K562 (cell line): Measurements from ENCODE around the gene GMDS. TPM values are rescaled to one million over a fixed set of nuclear protein-coding genes. Genes with fewer than 3 reads are reported as not detected.
A peak's percentile ranks its signal among the peaks of the same experiment; 100 is the strongest.

Experiments used
- ATAC-seq: fragments of 200-7000 bp; cut with Tn5 transposase; 3 replicates; pipeline ENCODE4 v1.9.1; 2020; ENCODE audit warnings: moderate library complexity
- BruUV-seq: library from RNA; stranded (reverse); fragments of 400-500 nt; replicated peaks from 2 replicates; lab custom pipeline; 2021; lab: Mats Ljungman, UMichigan
- CTCF ChIA-PET: fragments of 300-600 bp; formaldehyde crosslinking; extraction: SDS; loops from one replicate; lab custom pipeline; 2021; ENCODE audit warnings: low intra/inter-chr PET ratio; lab: Yijun Ruan, JAX
- POLR2A ChIA-PET: fragments of 300-600, 350-650 bp; sonication (Branson Sonifier 250); formaldehyde crosslinking; extraction: SDS; loops from one replicate; lab custom pipeline; 2021; ENCODE audit warnings: antibody characterized with exemption, inconsistent platforms; lab: Yijun Ruan, JAX
- DNase-seq, 4 experiments: peaks; one replicate each; pipeline versions ENCODE4 v3.0.0 to v3.0.0-alpha.2; 2011 to 2018; ENCODE audit warnings: low spot score in 3 of 4, mixed read lengths in 3 of 4; ENCODE audit errors: extremely low read depth in 1 of 4
- FAIRE-seq: peaks from 2 replicates; lab custom pipeline; 2011; peaks lifted over from hg19 to GRCh38; lab: Jason Lieb, UNC
- H2AFZ ChIP-seq: 2 replicates; pipeline ENCODE4 v1.6.0; 2011; ENCODE audit warnings: low read depth, low read length, control low read depth, inconsistent platforms
- H3K27ac ChIP-seq: fragments of 200-600 bp; 3 replicates; pipeline ENCODE4 v1.8.0; 2011; ENCODE audit warnings: low read depth, mild to moderate bottlenecking, control low read depth, inconsistent platforms, low read length, moderate library complexity, mixed read lengths; ENCODE audit errors: extremely low read depth
- H3K27me3 ChIP-seq, 2 experiments: fragments of 300-600 bp in 1 of 2; 2 replicates in 1 of 2; 3 replicates in 1 of 2; pipeline versions ENCODE4 v1.6.0 to v1.8.0; 2011; ENCODE audit warnings: inconsistent platforms in 2 of 2, low read length in 2 of 2, mild to moderate bottlenecking in 1 of 2, mixed read lengths in 1 of 2, moderate library complexity in 1 of 2; ENCODE audit not compliant: control insufficient read depth in 2 of 2, insufficient read depth in 2 of 2
- H3K36me3 ChIP-seq: fragments of 300-600 bp; 3 replicates; pipeline ENCODE4 v1.8.0; 2011; ENCODE audit warnings: mild to moderate bottlenecking, low read length, inconsistent platforms; ENCODE audit not compliant: control insufficient read depth, insufficient read depth
- H3K4me1 ChIP-seq, 2 experiments: fragments of 200-600 bp in 1 of 2; replicated peaks in 1 of 2; 2 replicates in 1 of 2; 3 replicates in 1 of 2; pipeline versions ENCODE4 v1.5.1 to v1.8.0; 2011; ENCODE audit warnings: inconsistent platforms in 2 of 2, low read length in 2 of 2, mild to moderate bottlenecking in 1 of 2, mixed read lengths in 1 of 2, moderate library complexity in 1 of 2; ENCODE audit not compliant: control insufficient read depth in 2 of 2, insufficient read depth in 2 of 2
- H3K4me2 ChIP-seq: 2 replicates; pipeline ENCODE4 v1.6.1; 2011; ENCODE audit warnings: low read length, control low read depth, inconsistent platforms, mixed read lengths; ENCODE audit not compliant: insufficient read depth
- H3K4me3 ChIP-seq: fragments of 200-600 bp; sonication (generic), shearing (Covaris generic); 2 replicates; pipeline ENCODE4 v1.5.1; 2016; ENCODE audit warnings: control low read depth, inconsistent platforms
- H3K79me2 ChIP-seq: fragments of 200-600 bp; 3 replicates; pipeline ENCODE4 v1.8.0; 2011; ENCODE audit warnings: low read length, inconsistent platforms; ENCODE audit not compliant: control insufficient read depth, insufficient read depth
- H3K9ac ChIP-seq, 2 experiments: 2 replicates each; pipeline versions ENCODE4 v1.6.0 to v1.6.1; 2011; ENCODE audit warnings: low read depth in 2 of 2, low read length in 2 of 2, control low read depth in 1 of 2, inconsistent platforms in 1 of 2, mild to moderate bottlenecking in 1 of 2, mixed read lengths in 1 of 2; ENCODE audit not compliant: insufficient read depth in 1 of 2
- H3K9me1 ChIP-seq: one replicate; pipeline ENCODE4 v1.6.0; 2011; ENCODE audit warnings: inconsistent platforms, mild to moderate bottlenecking, low read length, moderate library complexity; ENCODE audit not compliant: control insufficient read depth, insufficient read depth
- H3K9me3 ChIP-seq: replicated peaks from 2 replicates; pipeline ENCODE4 v1.5.1; 2011; ENCODE audit warnings: low read depth, low read length, inconsistent platforms; ENCODE audit not compliant: control insufficient read depth, insufficient read depth
- H4K20me1 ChIP-seq: replicated peaks from 2 replicates; pipeline ENCODE4 v1.6.1; 2011; ENCODE audit warnings: low read length, inconsistent platforms, mixed read lengths; ENCODE audit not compliant: control insufficient read depth, insufficient read depth
- ESRRA ChIP-seq: fragments of 450-650 bp; IDR thresholded peaks from 2 replicates; pipeline ENCODE4 v1.6.1; 2014; ENCODE audit warnings: low read depth, mild to moderate bottlenecking, moderate library complexity, borderline replicate concordance
- GTF3C2 ChIP-seq: IDR thresholded peaks from 3 replicates; pipeline ENCODE4 v1.6.1; 2011; ENCODE audit warnings: borderline replicate concordance, mild to moderate bottlenecking, moderate library complexity; ENCODE audit not compliant: insufficient read length; ENCODE audit errors: extremely low read depth
- NELFE ChIP-seq: IDR thresholded peaks from 2 replicates; pipeline ENCODE4 v1.6.1; 2011; ENCODE audit warnings: mild to moderate bottlenecking; ENCODE audit not compliant: insufficient read depth, insufficient read length
- STAT5B ChIP-seq: fragments of 250-450 bp; sonication (Bioruptor Pico); IDR thresholded peaks from 2 replicates; pipeline ENCODE4 v1.8.0; 2021; ENCODE audit warnings: mild to moderate bottlenecking, inconsistent platforms
- TBP ChIP-seq: optimal IDR thresholded peaks from 2 replicates; pipeline ENCODE3; 2011; ENCODE audit warnings: low read depth, low read length, improper control_type of control experiment
- YY1 ChIP-seq, 3 experiments: IDR thresholded peaks; 2 replicates each; pipeline ENCODE4 v1.6.1; 2011; ENCODE audit warnings: low read length in 2 of 3, mild to moderate bottlenecking in 2 of 3, moderate library complexity in 2 of 3, borderline replicate concordance in 1 of 3, control low read depth in 1 of 3, low read depth in 1 of 3; ENCODE audit not compliant: insufficient read depth in 3 of 3, insufficient replicate concordance in 2 of 3, control insufficient read depth in 1 of 3, insufficient read length in 1 of 3; ENCODE audit errors: extremely low read depth in 1 of 3
- WGBS: fragments of 100-300 bp; shearing (Covaris generic); methylation state at CpG from one replicate; pipeline ENCODE4 v1.1.6; 2016; ENCODE audit warnings: low coverage, mixed read lengths; ENCODE audit not compliant: insufficient coverage; ENCODE audit errors: missing lambda C conversion rate; 5-methylcytosine and 5-hydroxymethylcytosine counted together
- in situ Hi-C: fragments of 300-500 bp; cut with MboI; formaldehyde crosslinking; loops from 4 replicates; pipeline ENCODE4 v1.15.0; 2018; ENCODE audit warnings: inconsistent platforms, mixed read lengths
- intact Hi-C: fragments of 100-400 bp; cut with micrococcal nuclease; formaldehyde crosslinking; loops from 2 replicates; pipeline ENCODE4 v1.14.2; 2022
- polyA plus RNA-seq, 8 experiments: library from polyadenylated mRNA; depleted of rRNA in 4 of 8; stranded (reverse) in 5 of 8; unstranded in 3 of 8; fragments of >200 nt; fragmentation: Nextera tagmentation in 2 of 8; fragmentation: Illumina TruSeq in 1 of 8; extraction: Ambion mirVana in 2 of 8; extraction: Trizol in 1 of 8; gene quantifications; 2 replicates each; pipeline versions ENCODE4 v1.2.1 to v1.2.3, GENCODE V29; 2011 to 2014; ENCODE audit warnings: inconsistent platforms in 1 of 8, missing spikeins in 1 of 8
- total RNA-seq, 7 experiments: library from RNA; depleted of rRNA in 6 of 7; stranded (reverse); fragments of >200 nt in 6 of 7; fragmentation: Illumina TruSeq in 2 of 7; extraction: Trizol in 2 of 7; gene quantifications; 2 replicates each; pipeline versions ENCODE4 v1.2.1 to v1.2.3, GENCODE V29; 2011 to 2021; ENCODE audit warnings: low replicate concordance in 1 of 7

GMDS gene
- total and polyA plus RNA-seq, 9 of the 15 experiments (the other 6 are each of a cell fraction or from before 2014, with no cell fraction given) = 0.48 to 31.8 (median 13.4) TPM

GRCh38 chr6:1757131-1757530 is 488.3 kb downstream of the GMDS start:
- no peaks in the 10 kb centered on the region for H3K9me1 ChIP-seq
- TF ChIP-seq STAT5B (CRISPR knock-in tag) = no peak
- no peak for TF ChIP-seq NELFE
- TF ChIP-seq, all 486 proteins: peak for 0
- no peak for DNase-seq
- POLR2A ChIA-PET = interaction anchor here (0.5 to 0.6 kb wide), 3 partner anchors 8 to 235 kb away, joined by 3 to 4 read pairs (median 4); no protein-coding TSS in a partner anchor
- no peaks in the 10 kb centered on the region for H4K20me1 ChIP-seq
- H3K4me1 ChIP-seq = no peaks in the 10 kb centered on the region
- BruUV-seq = no TSS peak
- no peak overlapping the region for H3K4me2 ChIP-seq
- no peaks in the 10 kb centered on the region for H3K36me3 ChIP-seq
- ATAC-seq = no peak
- no peaks in the 10 kb centered on the region for H3K79me2 ChIP-seq
- no peak overlapping the region for H2AFZ ChIP-seq
- WGBS = 17% methylated on average over 8 of the region's 8 CpGs
- no peaks in the 10 kb centered on the region for H3K9me3 ChIP-seq
- H3K9ac ChIP-seq = no peak overlapping the region
- H3K27me3 ChIP-seq = peaks cover 14 to 18% of the 10 kb centered on the region in 2 experiments; a peak in 3 of 5 replicates
- intact Hi-C loops (no loop called here), in situ Hi-C loops (no loop called here)
- H3K27ac ChIP-seq = no peak overlapping the region
- FAIRE-seq = no peak
- no peak overlapping the region for H3K4me3 ChIP-seq
- CTCF ChIA-PET = no interaction called here

- Histone ChIP-seq H3K4me2 (no peak overlapping the region), H3K27me3 (peaks cover 13 to 16% of the 10 kb centered on the region in 2 experiments; a peak in 2 of 5 replicates), H3K9me1 (no peaks in the 10 kb centered on the region), H3K9ac (no peak overlapping the region), H3K79me2 (no peaks in the 10 kb centered on the region), H3K27ac (no peak overlapping the region), H3K36me3 (no peaks in the 10 kb centered on the region), H3K9me3 (no peaks in the 10 kb centered on the region), H4K20me1 (no peaks in the 10 kb centered on the region), H3K4me1 (no peaks in the 10 kb centered on the region), H2AFZ (no peak overlapping the region), H3K4me3 (no peak overlapping the region)
- ChIA-PET POLR2A (interaction anchor here (0.5 to 0.7 kb wide), 3 partner anchors 20 to 236 kb away, joined by 3 to 4 read pairs (median 3); no protein-coding TSS in a partner anchor), CTCF (no interaction called here)
- intact Hi-C loops (no loop called here), in situ Hi-C loops (no loop called here)
- no peak for DNase-seq
- 10% methylated on average over 14 of the region's 14 CpGs for WGBS
- BruUV-seq = no TSS peak
- FAIRE-seq = no peak
- ATAC-seq = no peak
- no peak for TF ChIP-seq TBP
- TF ChIP-seq YY1 (IDR thresholded peaks at IDR 0.05; ENCODE audit: borderline replicate concordance in 1 of 3, control insufficient read depth in 1 of 3, extremely low read depth in 1 of 3, insufficient read depth in 3 of 3, insufficient read length in 1 of 3, insufficient replicate concordance in 2 of 3, low read depth in 1 of 3, low read length in 2 of 3) = peak in 1 of 3 experiments; percentile 21
- TF ChIP-seq ESRRA = no peak
- TF ChIP-seq GTF3C2 = no peak
These were observed 488.8 kb downstream of the GMDS start for GRCh38 chr6:1756472-1757129.
